Measurements from ENCODE around the gene NFKBIE. TPM values are rescaled to one million over a fixed set of nuclear protein-coding genes. Genes with fewer than 3 reads are reported as not detected.
"Not testable (repeated sequence)": the region's sequence is repeated elsewhere in the genome, so short reads cannot be mapped to it uniquely, and the experiment has no call there.

NFKBIE gene
- total RNA-seq, 1 donor from 2014 or later = 10.9 TPM

- DNase-seq (ENCODE audit: low spot score) = peak; percentile 93
These were observed 19.3 kb downstream of the NFKBIE start for GRCh38 chr6:44245912-44246662.

- DNase-seq (ENCODE audit: low spot score) = no peak
These were observed 19.9 kb downstream of the NFKBIE start for GRCh38 chr6:44245391-44245911.

- no peak for DNase-seq (ENCODE audit: low spot score)
These were observed 22.0 kb downstream of the NFKBIE start for GRCh38 chr6:44243345-44243744.

GRCh38 chr6:44238687-44239350, 26.5 kb downstream of the NFKBIE start:
- no peak for DNase-seq (ENCODE audit: low spot score)

GRCh38 chr6:44237813-44238433, 27.4 kb downstream of the NFKBIE start:
- peak; percentile 79 for DNase-seq (ENCODE audit: low spot score)

- DNase-seq (ENCODE audit: low spot score) = peak; percentile 95
These were observed 28.1 kb downstream of the NFKBIE start for GRCh38 chr6:44237021-44237812.

- no peak for DNase-seq (ENCODE audit: low spot score)
These were observed 29.3 kb downstream of the NFKBIE start for GRCh38 chr6:44235891-44236516.

- no peak for DNase-seq (ENCODE audit: low spot score)
These were observed 30.1 kb downstream of the NFKBIE start for GRCh38 chr6:44235269-44235668.

- peak; percentile 75 for DNase-seq (ENCODE audit: low spot score)
These were observed 31.0 kb downstream of the NFKBIE start for GRCh38 chr6:44234101-44235025.

GRCh38 chr6:44233567-44234100, 31.7 kb downstream of the NFKBIE start:
- DNase-seq (ENCODE audit: low spot score) = no peak

GRCh38 chr6:44232676-44233566, 32.4 kb downstream of the NFKBIE start:
- DNase-seq (ENCODE audit: low spot score) = no peak

- not testable (repeated sequence) for DNase-seq (ENCODE audit: low spot score)
These were observed 33.9 kb downstream of the NFKBIE start for GRCh38 chr6:44231426-44231825.

GRCh38 chr6:44230034-44230675, 35.2 kb downstream of the NFKBIE start:
- no peak for DNase-seq (ENCODE audit: low spot score)

- no peak for DNase-seq (ENCODE audit: low spot score)
These were observed 35.8 kb downstream of the NFKBIE start for GRCh38 chr6:44229376-44230033.

GRCh38 chr6:44228836-44229235, 36.5 kb downstream of the NFKBIE start:
- no peak for DNase-seq (ENCODE audit: low spot score)

GRCh38 chr6:44228433-44228832, 36.9 kb downstream of the NFKBIE start:
- no peak for DNase-seq (ENCODE audit: low spot score)

- no peak for DNase-seq (ENCODE audit: low spot score)
These were observed 37.3 kb downstream of the NFKBIE start for GRCh38 chr6:44228031-44228430.

Measured in mucosa of gallbladder (tissue), 1 donor.